Measurements from ENCODE around the gene PROCA1.

GRCh38 chr17:28747051-28747691, 35.5 kb upstream of the PROCA1 start:
- TF ChIP-seq POLR2A (IDR thresholded peaks at IDR 0.05; ENCODE audit: low read depth, low read length), result no peak; the same call in 1 of the 2 replicates
- no peak for TF ChIP-seq SPI1 (IDR thresholded peaks at IDR 0.05; ENCODE audit: low read depth, low read length)
- TF ChIP-seq POLR2AphosphoS5 (IDR thresholded peaks at IDR 0.05; ENCODE audit: low read depth, low read length), result no peak
- TF ChIP-seq TAF1 (IDR thresholded peaks at IDR 0.05; ENCODE audit: low read depth, low read length), result no peak
